Epithelial cell of alveolus of lung (primary cell): Measurements from ENCODE around the gene SELENOV. TPM values are rescaled to one million over a fixed set of nuclear protein-coding genes. Genes with fewer than 3 reads are reported as not detected.

Source experiments
- total RNA-seq: library from RNA; depleted of rRNA; stranded (reverse); fragments of >200 nt; gene quantifications from 2 replicates; pipeline ENCODE4 v1.2.1, GENCODE V29; 2015

Gene SELENOV, protein sequence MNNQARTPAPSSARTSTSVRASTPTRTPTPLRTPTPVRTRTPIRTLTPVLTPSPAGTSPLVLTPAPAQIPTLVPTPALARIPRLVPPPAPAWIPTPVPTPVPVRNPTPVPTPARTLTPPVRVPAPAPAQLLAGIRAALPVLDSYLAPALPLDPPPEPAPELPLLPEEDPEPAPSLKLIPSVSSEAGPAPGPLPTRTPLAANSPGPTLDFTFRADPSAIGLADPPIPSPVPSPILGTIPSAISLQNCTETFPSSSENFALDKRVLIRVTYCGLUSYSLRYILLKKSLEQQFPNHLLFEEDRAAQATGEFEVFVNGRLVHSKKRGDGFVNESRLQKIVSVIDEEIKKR
- not detected in 2 replicates for total RNA-seq

DNA sequence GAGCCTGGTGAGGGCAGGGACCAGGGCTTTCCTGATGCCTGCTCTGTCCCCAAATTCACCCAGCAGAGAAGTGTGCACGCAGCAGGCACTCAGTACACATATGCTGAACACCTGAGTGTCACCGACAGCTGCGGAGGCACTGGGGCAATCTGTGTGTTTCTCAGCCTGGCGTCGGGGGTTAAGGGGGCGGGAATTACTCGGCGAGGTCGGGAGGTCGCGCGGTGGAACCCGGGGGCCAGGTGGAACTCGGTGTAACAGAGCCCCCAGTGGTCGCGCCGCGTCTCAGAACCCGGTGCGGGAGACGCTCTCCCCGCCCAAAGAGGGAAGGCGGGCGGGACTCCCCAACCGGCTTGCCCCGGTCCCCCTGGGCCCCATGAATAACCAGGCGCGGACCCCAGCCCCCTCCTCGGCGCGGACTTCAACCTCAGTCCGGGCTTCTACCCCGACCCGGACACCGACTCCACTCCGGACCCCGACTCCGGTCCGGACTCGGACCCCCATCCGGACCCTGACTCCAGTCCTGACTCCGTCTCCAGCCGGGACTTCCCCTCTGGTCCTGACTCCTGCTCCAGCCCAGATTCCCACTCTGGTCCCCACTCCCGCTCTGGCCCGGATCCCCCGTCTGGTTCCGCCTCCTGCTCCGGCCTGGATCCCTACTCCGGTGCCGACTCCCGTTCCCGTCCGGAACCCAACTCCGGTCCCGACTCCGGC is at the start of gene SELENOV:
TSS of gene SELENOV (plus strand) at position 300 of the 711 bp plus-strand sequence. CDS start at position 374, 74 bp downstream.

DNA sequence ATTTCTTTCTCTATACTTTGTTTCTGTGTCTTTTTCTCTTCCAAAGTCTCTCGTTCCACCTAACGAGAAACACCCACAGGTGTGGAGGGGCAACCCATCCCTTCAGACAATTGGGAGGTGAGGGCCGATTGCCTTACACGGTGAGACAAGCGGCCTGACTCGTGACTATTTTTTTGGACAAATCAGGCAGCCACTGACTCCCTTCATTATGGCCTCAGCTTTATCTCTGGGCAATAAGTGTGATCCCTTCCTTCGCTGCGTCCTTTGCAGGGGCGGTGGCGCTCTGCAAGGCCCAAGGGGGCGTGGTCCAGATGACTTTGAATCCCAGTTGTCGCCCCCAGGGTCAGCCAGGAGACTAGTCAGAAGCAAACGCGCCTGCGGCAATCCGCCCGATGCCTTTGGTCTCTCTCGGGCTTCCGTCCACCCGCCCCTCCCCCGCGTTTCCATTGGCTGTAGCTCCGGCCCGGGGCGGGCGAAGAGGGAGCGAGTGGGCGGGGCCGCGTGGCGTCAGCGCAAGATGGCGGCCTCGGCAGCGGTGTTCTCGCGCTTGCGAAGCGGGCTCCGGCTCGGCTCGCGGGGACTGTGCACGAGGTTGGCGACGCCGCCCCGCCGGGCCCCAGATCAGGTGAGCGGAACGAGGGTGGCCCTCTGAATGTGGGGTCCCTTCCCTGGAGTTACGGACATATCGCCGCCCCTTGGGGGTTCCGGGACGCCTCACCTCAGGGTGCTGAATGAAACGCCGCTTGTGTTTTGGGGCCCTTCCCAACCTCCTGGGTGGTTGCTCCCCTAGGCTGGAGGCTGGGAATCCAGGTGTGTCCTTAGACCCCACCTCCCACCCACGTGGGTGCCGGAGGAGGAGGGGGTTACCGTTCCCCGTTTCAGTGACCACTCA is 34.4 kb upstream of the SELENOV start, which contains the start of gene TIMM50:
TSS of gene TIMM50 (plus strand) at position 502 of the 892 bp plus-strand sequence. CDS start at position 518, 16 bp downstream.

GRCh38 chr19:39498798-39499642 is 15.9 kb upstream of the SELENOV start, which contains the start of gene DLL3:
TSS of gene DLL3 (plus strand) at chr19:39498947. CDS start at chr19:39498975, 28 bp downstream.

DNA sequence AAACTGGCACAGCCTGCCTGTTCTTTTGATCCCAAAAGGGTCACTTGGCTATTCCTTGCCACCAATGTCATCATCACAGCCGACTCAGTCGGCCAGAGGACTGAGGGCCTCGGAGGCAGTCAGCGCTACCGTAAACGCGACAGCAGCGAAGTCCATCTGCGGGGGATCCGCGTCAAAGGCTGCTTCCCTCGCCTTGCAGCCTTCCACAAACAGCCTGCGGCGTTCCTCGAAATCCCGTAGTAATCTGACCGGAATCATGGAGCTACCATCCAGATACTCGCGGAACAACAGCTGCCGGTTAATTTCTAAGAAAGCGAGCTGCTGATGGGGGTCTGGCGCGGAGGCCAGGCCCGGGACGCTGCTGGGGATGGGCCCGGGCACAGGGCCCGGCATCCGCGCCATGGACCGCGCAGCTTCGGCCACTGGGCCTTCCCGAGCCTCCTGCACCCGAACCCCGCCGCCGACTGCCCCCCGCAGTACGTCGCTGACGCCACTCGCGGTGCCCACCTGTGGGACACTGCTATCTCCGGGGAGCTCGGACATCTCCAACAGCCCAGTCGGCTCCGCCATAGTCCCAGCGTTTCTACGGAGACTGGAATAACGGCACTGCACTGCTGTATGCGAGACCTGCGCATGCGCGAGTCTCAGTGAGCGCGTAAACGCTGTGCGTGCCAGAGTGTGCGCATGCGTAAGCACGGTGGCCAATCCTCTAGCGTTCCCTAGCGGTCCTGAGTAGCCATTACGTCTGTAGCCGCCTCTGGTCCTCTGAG is 17.5 kb downstream of the SELENOV start, which contains the start of gene EID2B:
TSS of gene EID2B (minus strand) at position 620 of the 770 bp plus-strand sequence. CDS start at position 570, 50 bp downstream.

GRCh38 chr19:39539518-39540332 is 24.8 kb downstream of the SELENOV start, which contains the start of gene EID2:
TSS of gene EID2 (minus strand) at chr19:39540161. CDS start at chr19:39540079, 82 bp downstream.

Other genes with a start within 250 kb of the SELENOV start
- not detected in 2 replicates for gene IFNL2, start 246.7 kb upstream of the SELENOV start, total RNA-seq
- gene IFNL1, start 218.7 kb upstream of the SELENOV start, total RNA-seq: not detected in 2 replicates
- 0.91 and 3.5 TPM in 2 replicates for gene LRFN1, start 194.3 kb upstream of the SELENOV start, total RNA-seq
- 8.0 and 15.0 TPM in 2 replicates for gene GMFG, start 179.1 kb upstream of the SELENOV start, total RNA-seq
- 57.8 and 74.8 TPM in 2 replicates for gene SAMD4B, start 172.7 kb upstream of the SELENOV start, total RNA-seq
- gene PAF1, start 124.0 kb upstream of the SELENOV start, total RNA-seq: 33.0 and 34.6 TPM in 2 replicates
- 35.6 and 56.0 TPM in 2 replicates for gene MED29, start 123.8 kb upstream of the SELENOV start, total RNA-seq
- gene ZFP36, start 108.3 kb upstream of the SELENOV start, total RNA-seq: 19.8 and 64.4 TPM in 2 replicates
- 22.0 and 34.3 TPM in 2 replicates for gene PLEKHG2, start 102.5 kb upstream of the SELENOV start, total RNA-seq
- 2,275 and 2,629 TPM in 2 replicates for gene RPS16, start 79.2 kb upstream of the SELENOV start, total RNA-seq
- gene SUPT5H, start 69.6 kb upstream of the SELENOV start, total RNA-seq: 63.7 and 89.2 TPM in 2 replicates
- gene TIMM50, start 34.3 kb upstream of the SELENOV start, total RNA-seq: 51.4 and 81.6 TPM in 2 replicates
- 0.52 TPM in 1 of 2 replicates, not detected in the other for gene DLL3, start 16.2 kb upstream of the SELENOV start, total RNA-seq
- gene EID2B, start 17.7 kb downstream of the SELENOV start, total RNA-seq: 2.7 and 5.1 TPM in 2 replicates
- gene EID2, start 25.0 kb downstream of the SELENOV start, total RNA-seq: 12.1 and 12.9 TPM in 2 replicates
- gene LGALS13, start 87.4 kb downstream of the SELENOV start, total RNA-seq: not detected in 2 replicates
- not detected in 2 replicates for gene LGALS16, start 140.8 kb downstream of the SELENOV start, total RNA-seq
- not detected in 2 replicates for gene LGALS14, start 189.3 kb downstream of the SELENOV start, total RNA-seq
- gene CLC, start 222.9 kb downstream of the SELENOV start, total RNA-seq: not detected in 2 replicates